Mucosa of descending colon (tissue), 3 donors: Measurements from ENCODE around the gene ARHGEF38. TPM values are rescaled to one million over a fixed set of nuclear protein-coding genes. Genes with fewer than 3 reads are reported as not detected.
"Not testable (repeated sequence)": the region's sequence is repeated elsewhere in the genome, so short reads cannot be mapped to it uniquely, and the experiment has no call there.

Source experiments
- ATAC-seq: fragments of 200-7000 bp; cut with Tn5 transposase; one replicate; pipeline ENCODE4 v1.9.1; 2020; ENCODE audit warnings: mild to moderate bottlenecking, moderate library complexity
- DNase-seq, 3 donors: peaks; one replicate each; pipeline ENCODE4 v3.0.0-alpha.2; 2020
- H3K36me3 ChIP-seq: fragments of 200-600 bp; one replicate; pipeline ENCODE4 v1.8.0; 2021; ENCODE audit warnings: low read depth, mild to moderate bottlenecking
- H3K4me1 ChIP-seq: fragments of 200-600 bp; one replicate; pipeline ENCODE4 v1.8.0; 2021; ENCODE audit warnings: low read depth, mild to moderate bottlenecking
- H3K4me3 ChIP-seq: fragments of 200-600 bp; one replicate; pipeline ENCODE4 v1.8.0; 2021; ENCODE audit warnings: mild to moderate bottlenecking
- H3K9me3 ChIP-seq: fragments of 200-600 bp; one replicate; pipeline ENCODE4 v1.8.0; 2021; ENCODE audit warnings: mild to moderate bottlenecking
- CTCF ChIP-seq: fragments of 200-600 bp; IDR thresholded peaks from one replicate; pipeline ENCODE4 v1.8.0; 2022; ENCODE audit warnings: antibody characterized with exemption, mild to moderate bottlenecking
- intact Hi-C, 2 donors: fragments of 100-400 bp; cut with DNase I in 1 of 2; cut with micrococcal nuclease in 1 of 2; formaldehyde crosslinking; loops; one replicate each; pipeline versions ENCODE4 v1.11.0 to v1.11.1; 2022; cut with DNase I, micrococcal nuclease
- total RNA-seq, 3 donors: library from RNA; stranded (reverse); fragmentation: NEBNext Ultra II Directional in 2 of 3; extraction: Animal tissue kit (Norgen Biotek cat#: 25700) in 2 of 3; gene quantifications; one replicate each; pipeline versions ENCODE4 v1.2.1 to v1.2.4, GENCODE V29; 2021 to 2023
- donor health status: DM: no; HTN: no; CAD: no; lungs with moderate emphysema.
- donor health status: DM: no; HTN: no; CAD: no.
- donor health status: DM: no; HTN: yes; CAD: no.

ARHGEF38 gene
- total RNA-seq, 3 donors from 2014 or later, result 6.1 to 21.1 (median 17.8) TPM

DNA sequence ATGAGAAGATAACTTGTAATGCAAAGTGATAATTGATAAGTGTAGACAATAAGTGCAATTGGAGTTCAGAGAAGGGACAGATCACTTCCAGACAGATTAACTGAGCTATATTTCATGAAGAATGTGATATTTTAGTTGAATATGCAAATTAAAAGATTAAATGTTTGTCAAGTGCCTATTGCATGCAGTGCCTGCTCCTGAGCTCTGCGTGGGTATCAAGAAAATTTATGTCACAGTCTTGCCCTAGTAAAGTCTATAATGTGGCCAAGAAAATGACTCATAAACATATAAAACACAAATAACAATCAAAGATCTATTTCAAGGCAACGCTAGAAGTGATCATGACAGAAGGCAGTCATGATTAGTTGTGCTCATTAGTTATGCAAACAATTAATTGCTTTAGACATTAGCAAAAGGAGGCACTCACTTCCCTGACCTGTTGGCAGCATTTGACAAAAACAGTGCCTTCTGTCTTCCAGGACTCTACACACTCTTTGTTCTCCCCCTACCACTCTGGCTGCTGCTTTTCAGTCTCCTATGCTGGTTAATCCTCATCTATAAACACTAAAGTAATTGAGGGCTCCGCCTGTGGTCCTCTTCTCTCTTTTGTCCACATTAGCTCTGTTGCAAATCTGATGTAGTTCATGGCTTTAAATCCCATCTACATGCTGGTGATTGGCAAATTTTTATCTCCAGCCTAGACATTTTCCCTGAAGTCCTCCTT, 47.7 kb downstream of the ARHGEF38 start:
- no peak for TF ChIP-seq CTCF
- DNase-seq (no peak), ATAC-seq (no peak)
- no peaks in the 10 kb centered on the region for H3K9me3 ChIP-seq
- H3K4me3 ChIP-seq, result no peak overlapping the region
- no peaks in the 10 kb centered on the region for H3K4me1 ChIP-seq
- H3K36me3 ChIP-seq, result no peaks in the 10 kb centered on the region
- intact Hi-C loops, result no loop called here

- no peaks in the 10 kb centered on the region for H3K9me3 ChIP-seq
- no peak for TF ChIP-seq CTCF
- intact Hi-C loops, result no loop called here
- H3K4me1 ChIP-seq, result no peaks in the 10 kb centered on the region
- no peaks in the 10 kb centered on the region for H3K36me3 ChIP-seq
- no peak for DNase-seq
- no peak for ATAC-seq
- H3K4me3 ChIP-seq, result no peak overlapping the region
Measured at GRCh38 chr4:105600951-105601350, 48.5 kb downstream of the ARHGEF38 start.

DNA sequence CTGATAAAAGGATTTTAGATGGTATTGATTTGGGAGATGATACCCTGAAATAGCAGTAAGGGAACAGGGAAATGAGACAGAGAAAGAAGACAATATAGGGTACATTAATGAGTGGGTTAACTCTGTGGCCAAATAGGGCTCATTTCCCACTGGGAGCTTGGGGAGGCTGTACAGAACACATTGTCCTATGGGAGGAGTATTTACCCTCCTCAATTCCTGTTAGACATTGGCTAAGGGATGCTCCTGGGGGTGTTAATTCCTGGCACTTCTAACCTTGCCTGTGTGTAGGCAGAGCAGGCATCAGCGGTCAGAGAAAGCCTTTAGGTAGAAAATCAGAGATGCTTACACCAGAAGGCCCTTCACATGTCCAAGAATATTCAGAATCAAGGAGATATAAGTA, 49.0 kb downstream of the ARHGEF38 start:
- no peaks in the 10 kb centered on the region for H3K4me1 ChIP-seq
- intact Hi-C loops, result no loop called here
- no peak overlapping the region for H3K4me3 ChIP-seq
- DNase-seq, result no peak
- no peak for ATAC-seq
- no peak for TF ChIP-seq CTCF
- no peaks in the 10 kb centered on the region for H3K9me3 ChIP-seq
- H3K36me3 ChIP-seq, result no peaks in the 10 kb centered on the region

DNA sequence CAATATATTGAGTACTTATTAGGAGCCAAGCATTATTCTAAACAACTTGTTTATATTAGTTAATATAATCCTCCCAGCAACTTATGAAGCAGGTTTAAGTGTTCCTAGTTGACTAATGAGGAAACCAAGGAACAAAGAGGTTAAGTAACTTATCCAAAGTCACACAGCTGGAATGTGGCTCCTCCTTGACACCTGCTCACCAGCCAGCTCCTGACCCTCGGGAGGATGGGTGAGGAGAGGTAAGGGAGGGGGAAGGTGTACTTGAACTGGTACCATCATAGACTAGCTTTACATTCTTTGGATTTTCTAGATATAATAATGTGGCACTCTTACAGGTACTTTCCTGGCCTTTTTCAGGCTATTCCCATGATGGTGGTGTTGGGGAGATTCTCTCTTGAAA, 50.7 kb downstream of the ARHGEF38 start:
- H3K9me3 ChIP-seq, result no peaks in the 10 kb centered on the region
- intact Hi-C loops, result no loop called here
- TF ChIP-seq CTCF, result no peak
- ATAC-seq, result no peak
- no peaks in the 10 kb centered on the region for H3K4me1 ChIP-seq
- no peak overlapping the region for H3K4me3 ChIP-seq
- DNase-seq, result no peak
- no peaks in the 10 kb centered on the region for H3K36me3 ChIP-seq

- ATAC-seq (no peak), DNase-seq (no peak)
- Histone ChIP-seq H3K4me3 (no peak overlapping the region), H3K36me3 (no peaks in the 10 kb centered on the region), H3K9me3 (no peaks in the 10 kb centered on the region), H3K4me1 (no peaks in the 10 kb centered on the region)
- no peak for TF ChIP-seq CTCF
- intact Hi-C loops, result no loop called here
Measured at GRCh38 chr4:105605493-105605892, 53.1 kb downstream of the ARHGEF38 start.

- no peak for TF ChIP-seq CTCF
- no peaks in the 10 kb centered on the region for H3K4me1 ChIP-seq
- no peak for ATAC-seq
- intact Hi-C loops, result no loop called here
- no peak overlapping the region for H3K4me3 ChIP-seq
- H3K9me3 ChIP-seq, result no peaks in the 10 kb centered on the region
- no peak for DNase-seq
- no peaks in the 10 kb centered on the region for H3K36me3 ChIP-seq
Measured at GRCh38 chr4:105607876-105608275, 55.5 kb downstream of the ARHGEF38 start.

DNA sequence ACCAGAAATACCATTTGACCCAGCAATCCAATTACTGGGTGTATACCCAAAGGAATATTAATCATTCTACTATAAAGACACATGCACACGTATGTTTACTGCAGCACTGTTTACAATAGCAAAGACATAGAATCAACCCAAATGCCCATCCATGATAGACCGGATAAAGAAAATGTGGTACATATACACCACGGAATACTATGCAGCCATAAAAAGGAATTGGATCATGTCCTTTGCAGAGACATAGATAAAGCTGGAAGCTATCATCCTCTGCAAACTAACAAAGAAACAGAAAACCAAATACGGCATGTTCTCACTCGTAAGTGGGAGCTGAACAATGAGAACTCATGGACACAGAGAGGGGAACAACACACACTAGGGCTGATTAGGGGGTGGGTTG, 57.4 kb downstream of the ARHGEF38 start:
- H3K9me3 ChIP-seq, H3K4me1 ChIP-seq, DNase-seq, H3K4me3 ChIP-seq, H3K36me3 ChIP-seq, intact Hi-C loops, ATAC-seq: not testable (repeated sequence)
